MM.1S (cell line): ENCODE data around the gene KHNYN.

Source experiments
- DNase-seq: peaks from one replicate; pipeline ENCODE4 v3.0.0-alpha.2; 2015
- H2AFZ ChIP-seq: fragments of 300-600 bp; sonication (generic); 2 replicates; pipeline ENCODE4 v1.6.0; 2016; ENCODE audit warnings: antibody characterized with exemption, low read length
- H3F3A ChIP-seq: fragments of 300-600 bp; sonication (generic); 2 replicates; pipeline ENCODE4 v1.6.1; 2016; ENCODE audit warnings: mild to moderate bottlenecking, antibody characterized with exemption, low read length, moderate library complexity, mixed read lengths; ENCODE audit not compliant: insufficient read depth
- H3K27ac ChIP-seq: fragments of 300-600 bp; sonication (generic); 2 replicates; pipeline ENCODE4 v1.5.1; 2016; ENCODE audit warnings: mild to moderate bottlenecking, low read length
- H3K27me3 ChIP-seq: fragments of 300-600 bp; sonication (generic); replicated peaks from 2 replicates; pipeline ENCODE4 v1.6.0; 2016; ENCODE audit warnings: low read length; ENCODE audit not compliant: insufficient read depth
- H3K36me3 ChIP-seq: fragments of 300-600 bp; sonication (generic); replicated peaks from 2 replicates; pipeline ENCODE4 v1.6.1; 2016; ENCODE audit warnings: mild to moderate bottlenecking, low read length, mixed read lengths; ENCODE audit not compliant: insufficient read depth
- H3K4me1 ChIP-seq: fragments of 300-600 bp; sonication (generic); 2 replicates; pipeline ENCODE4 v1.6.1; 2016; ENCODE audit warnings: low read length, mixed read lengths
- H3K4me2 ChIP-seq: fragments of 300-600 bp; sonication (generic); 2 replicates; pipeline ENCODE4 v1.6.0; 2016; ENCODE audit warnings: low read depth, low read length
- H3K4me3 ChIP-seq: fragments of 300-600 bp; sonication (generic); 2 replicates; pipeline ENCODE4 v1.5.1; 2016; ENCODE audit warnings: low read length, mixed read lengths
- H3K79me2 ChIP-seq: fragments of 300-600 bp; sonication (generic); 2 replicates; pipeline ENCODE4 v1.6.1; 2016; ENCODE audit warnings: mixed run types, low read length, mixed read lengths
- H3K9ac ChIP-seq: fragments of 300-600 bp; sonication (generic); 2 replicates; pipeline ENCODE4 v1.6.1; 2016; ENCODE audit warnings: low read length, mixed read lengths
- H3K9me2 ChIP-seq: fragments of 300-600 bp; sonication (generic); replicated peaks from 2 replicates; pipeline ENCODE4 v1.6.1; 2016; ENCODE audit warnings: mild to moderate bottlenecking, low read length, mixed read lengths; ENCODE audit not compliant: insufficient read depth
- H3K9me3 ChIP-seq: fragments of 300-600 bp; sonication (generic); replicated peaks from 2 replicates; pipeline ENCODE4 v1.6.1; 2016; ENCODE audit warnings: mild to moderate bottlenecking, low read length, mixed read lengths; ENCODE audit not compliant: insufficient read depth
- H4K20me1 ChIP-seq: fragments of 300-600 bp; sonication (generic); 2 replicates; pipeline ENCODE4 v1.6.1; 2016; ENCODE audit warnings: mild to moderate bottlenecking, low read length, moderate library complexity, mixed read lengths; ENCODE audit not compliant: insufficient read depth
- CTCF ChIP-seq: fragments of 300-600 bp; sonication (generic); IDR thresholded peaks from 2 replicates; pipeline ENCODE4 v1.5.1; 2016; ENCODE audit warnings: antibody characterized with exemption, low read length, mixed read lengths
- EZH2 ChIP-seq: fragments of 300-600 bp; sonication (generic); optimal IDR thresholded peaks from 2 replicates; pipeline ENCODE3; 2017; ENCODE audit warnings: low read depth, mild to moderate bottlenecking, antibody characterized with exemption, low read length, mixed read lengths
- EZH2phosphoT487 ChIP-seq: fragments of 300-600 bp; sonication (generic); IDR thresholded peaks from 2 replicates; pipeline ENCODE4 v1.6.1; 2018; ENCODE audit warnings: antibody characterized with exemption, low read length

The KHNYN gene

DNA sequence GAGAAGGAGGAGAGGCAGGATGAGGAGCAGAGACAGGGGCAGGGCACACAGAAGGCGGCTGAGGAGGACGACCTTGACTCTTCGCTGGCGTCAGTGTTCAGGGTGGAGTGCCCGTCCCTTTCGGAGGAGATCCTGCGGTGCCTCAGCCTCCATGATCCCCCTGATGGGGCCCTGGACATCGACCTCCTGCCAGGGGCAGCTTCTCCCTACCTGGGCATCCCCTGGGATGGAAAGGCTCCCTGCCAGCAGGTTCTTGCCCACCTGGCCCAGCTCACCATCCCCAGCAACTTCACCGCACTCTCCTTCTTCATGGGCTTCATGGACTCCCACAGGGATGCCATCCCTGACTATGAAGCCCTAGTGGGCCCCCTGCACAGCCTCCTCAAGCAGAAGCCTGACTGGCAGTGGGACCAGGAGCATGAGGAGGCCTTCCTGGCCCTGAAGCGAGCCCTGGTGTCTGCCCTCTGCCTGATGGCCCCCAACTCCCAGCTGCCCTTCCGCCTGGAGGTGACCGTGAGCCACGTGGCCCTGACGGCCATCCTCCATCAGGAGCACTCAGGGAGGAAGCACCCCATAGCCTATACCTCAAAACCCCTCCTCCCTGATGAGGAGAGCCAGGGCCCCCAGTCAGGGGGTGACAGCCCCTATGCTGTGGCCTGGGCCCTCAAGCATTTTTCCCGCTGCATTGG is 14.9 kb upstream of the KHNYN start:
- no peaks in the 10 kb centered on the region for H3K9me3 ChIP-seq
- H3K4me2 ChIP-seq, result no peak overlapping the region
- H3K9ac ChIP-seq, result no peak overlapping the region
- no peaks in the 10 kb centered on the region for H3F3A ChIP-seq
- H3K36me3 ChIP-seq, result no peaks in the 10 kb centered on the region
- no peaks in the 10 kb centered on the region for H3K9me2 ChIP-seq
- H2AFZ ChIP-seq, result no peak overlapping the region
- no peaks in the 10 kb centered on the region for H3K4me1 ChIP-seq
- no peak for DNase-seq
- no peaks in the 10 kb centered on the region for H3K27me3 ChIP-seq
- TF ChIP-seq EZH2, result no peak
- TF ChIP-seq EZH2phosphoT487, result no peak
- TF ChIP-seq CTCF, result no peak
- H3K27ac ChIP-seq, result no peak overlapping the region
- no peaks in the 10 kb centered on the region for H4K20me1 ChIP-seq
- H3K79me2 ChIP-seq, result no peaks in the 10 kb centered on the region
- H3K4me3 ChIP-seq, result no peak overlapping the region

DNA sequence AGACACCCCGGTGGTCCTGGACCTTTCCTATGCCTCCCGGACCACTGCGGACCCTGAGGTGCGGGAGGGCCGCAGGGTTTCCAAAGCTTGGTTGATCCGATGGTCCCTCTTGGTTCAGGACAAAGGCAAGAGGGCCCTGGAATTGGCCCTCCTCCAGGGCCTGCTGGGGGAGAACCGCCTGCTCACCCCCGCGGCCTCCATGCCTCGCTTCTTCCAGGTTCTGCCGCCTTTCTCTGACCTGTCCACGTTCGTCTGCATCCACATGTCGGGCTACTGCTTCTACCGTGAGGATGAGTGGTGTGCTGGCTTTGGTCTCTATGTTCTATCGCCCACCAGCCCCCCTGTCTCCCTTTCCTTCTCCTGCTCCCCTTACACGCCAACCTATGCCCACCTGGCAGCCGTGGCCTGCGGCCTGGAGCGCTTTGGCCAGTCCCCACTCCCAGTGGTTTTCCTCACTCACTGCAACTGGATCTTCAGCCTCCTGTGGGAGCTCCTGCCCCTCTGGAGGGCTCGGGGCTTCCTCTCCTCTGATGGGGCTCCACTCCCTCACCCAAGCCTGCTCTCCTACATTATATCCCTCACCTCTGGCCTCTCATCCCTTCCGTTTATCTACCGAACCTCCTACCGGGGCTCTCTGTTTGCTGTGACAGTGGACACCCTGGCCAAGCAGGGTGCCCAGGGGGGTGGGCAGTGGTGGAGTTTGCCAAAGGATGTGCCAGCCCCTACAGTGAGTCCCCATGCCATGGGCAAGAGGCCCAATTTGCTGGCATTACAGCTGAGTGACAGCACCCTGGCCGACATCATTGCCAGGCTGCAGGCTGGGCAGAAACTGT is 14.1 kb upstream of the KHNYN start:
- no peaks in the 10 kb centered on the region for H3K9me3 ChIP-seq
- TF ChIP-seq EZH2phosphoT487 (no peak), EZH2 (no peak), CTCF (no peak)
- H3K4me1 ChIP-seq, result no peaks in the 10 kb centered on the region
- no peaks in the 10 kb centered on the region for H4K20me1 ChIP-seq
- H3K9me2 ChIP-seq, result no peaks in the 10 kb centered on the region
- H3K4me2 ChIP-seq, result no peak overlapping the region
- DNase-seq, result no peak
- no peaks in the 10 kb centered on the region for H3K27me3 ChIP-seq
- H2AFZ ChIP-seq, result no peak overlapping the region
- no peak overlapping the region for H3K4me3 ChIP-seq
- H3K36me3 ChIP-seq, result no peaks in the 10 kb centered on the region
- H3F3A ChIP-seq, result no peaks in the 10 kb centered on the region
- H3K9ac ChIP-seq, result no peak overlapping the region
- H3K27ac ChIP-seq, result no peak overlapping the region
- H3K79me2 ChIP-seq, result no peaks in the 10 kb centered on the region

GRCh38 chr14:24416254-24416931 is 13.4 kb upstream of the KHNYN start:
- no peaks in the 10 kb centered on the region for H3K79me2 ChIP-seq
- no peak overlapping the region for H3K4me3 ChIP-seq
- H3K9me3 ChIP-seq, result no peaks in the 10 kb centered on the region
- H3K27me3 ChIP-seq, result no peaks in the 10 kb centered on the region
- no peaks in the 10 kb centered on the region for H4K20me1 ChIP-seq
- H3K27ac ChIP-seq, result no peak overlapping the region
- TF ChIP-seq EZH2, result no peak
- no peak for TF ChIP-seq CTCF
- TF ChIP-seq EZH2phosphoT487, result no peak
- H3K4me2 ChIP-seq, result no peak overlapping the region
- no peaks in the 10 kb centered on the region for H3K9me2 ChIP-seq
- no peaks in the 10 kb centered on the region for H3K4me1 ChIP-seq
- no peaks in the 10 kb centered on the region for H3K36me3 ChIP-seq
- no peaks in the 10 kb centered on the region for H3F3A ChIP-seq
- DNase-seq, result no peak
- H2AFZ ChIP-seq, result no peak overlapping the region
- H3K9ac ChIP-seq, result no peak overlapping the region
